Sigmoid colon (tissue), 4 donors: ENCODE results near the gene CDH13.

Experiments used
- CTCF ChIP-seq, 4 experiments: fragments of 450-650 bp in 3 of 4; fragments of 200-600 bp in 1 of 4; IDR thresholded peaks; one replicate each; pipeline ENCODE4 v1.5.1; 2016 to 2019; ENCODE audit warnings: antibody characterized with exemption in 4 of 4, mild to moderate bottlenecking in 3 of 4, moderate library complexity in 2 of 4
- EP300 ChIP-seq, 4 donors: sonication (generic); formaldehyde crosslinking; IDR thresholded peaks; one replicate each; pipeline ENCODE4 v1.6.1; 2017; ENCODE audit warnings: antibody characterized with exemption in 4 of 4
- POLR2A ChIP-seq, 2 donors: fragments of 450-650 bp; IDR thresholded peaks; one replicate each; pipeline ENCODE4 v1.6.1; 2016; ENCODE audit warnings: antibody characterized with exemption in 2 of 2, mild to moderate bottlenecking in 2 of 2, moderate library complexity in 2 of 2
- POLR2AphosphoS5 ChIP-seq, 4 donors: sonication (generic); formaldehyde crosslinking; IDR thresholded peaks; one replicate each; pipeline ENCODE4 v1.6.1; 2017; ENCODE audit warnings: antibody characterized with exemption in 4 of 4

- TF ChIP-seq POLR2AphosphoS5 (IDR thresholded peaks at IDR 0.05) (no peak), POLR2A (IDR thresholded peaks at IDR 0.05) (no peak), CTCF (IDR thresholded peaks at IDR 0.05) (no peak), EP300 (IDR thresholded peaks at IDR 0.05) (no peak)
Measured at GRCh38 chr16:82845116-82845515, 218.3 kb downstream of the CDH13 start.
